GM13977 (cell line): Measurements from ENCODE around the gene ZBTB2.

ENCODE experiments used
- DNase-seq: peaks from one replicate; pipeline ENCODE4 v3.0.0; 2012; ENCODE audit warnings: low spot score
- in situ Hi-C: fragments of 300-500 bp; cut with MboI; formaldehyde crosslinking; loops from one replicate; pipeline ENCODE4 v1.12.0; 2022; ENCODE audit warnings: low sequenced_read_pairs, low pct_unique_long_range_greater_than_20kb, mixed read lengths, inconsistent platforms; ENCODE audit not compliant: unreplicated experiment
- TF ChIP-seq, protein P1 (sequence below): IDR thresholded peaks from 2 replicates; pipeline ENCODE4 v1.5.1; 2012; ENCODE audit warnings: mild to moderate bottlenecking, control low read depth; ENCODE audit not compliant: insufficient read depth; ENCODE audit errors: extremely low read depth, missing control alignments

ZBTB2 gene

GRCh38 chr6:151422981-151423380 is 31.6 kb upstream of the ZBTB2 start:
- DNase-seq: no peak
- TF ChIP-seq, protein P1, sequence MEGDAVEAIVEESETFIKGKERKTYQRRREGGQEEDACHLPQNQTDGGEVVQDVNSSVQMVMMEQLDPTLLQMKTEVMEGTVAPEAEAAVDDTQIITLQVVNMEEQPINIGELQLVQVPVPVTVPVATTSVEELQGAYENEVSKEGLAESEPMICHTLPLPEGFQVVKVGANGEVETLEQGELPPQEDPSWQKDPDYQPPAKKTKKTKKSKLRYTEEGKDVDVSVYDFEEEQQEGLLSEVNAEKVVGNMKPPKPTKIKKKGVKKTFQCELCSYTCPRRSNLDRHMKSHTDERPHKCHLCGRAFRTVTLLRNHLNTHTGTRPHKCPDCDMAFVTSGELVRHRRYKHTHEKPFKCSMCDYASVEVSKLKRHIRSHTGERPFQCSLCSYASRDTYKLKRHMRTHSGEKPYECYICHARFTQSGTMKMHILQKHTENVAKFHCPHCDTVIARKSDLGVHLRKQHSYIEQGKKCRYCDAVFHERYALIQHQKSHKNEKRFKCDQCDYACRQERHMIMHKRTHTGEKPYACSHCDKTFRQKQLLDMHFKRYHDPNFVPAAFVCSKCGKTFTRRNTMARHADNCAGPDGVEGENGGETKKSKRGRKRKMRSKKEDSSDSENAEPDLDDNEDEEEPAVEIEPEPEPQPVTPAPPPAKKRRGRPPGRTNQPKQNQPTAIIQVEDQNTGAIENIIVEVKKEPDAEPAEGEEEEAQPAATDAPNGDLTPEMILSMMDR: no peak
- in situ Hi-C loops: no loop called here

DNA sequence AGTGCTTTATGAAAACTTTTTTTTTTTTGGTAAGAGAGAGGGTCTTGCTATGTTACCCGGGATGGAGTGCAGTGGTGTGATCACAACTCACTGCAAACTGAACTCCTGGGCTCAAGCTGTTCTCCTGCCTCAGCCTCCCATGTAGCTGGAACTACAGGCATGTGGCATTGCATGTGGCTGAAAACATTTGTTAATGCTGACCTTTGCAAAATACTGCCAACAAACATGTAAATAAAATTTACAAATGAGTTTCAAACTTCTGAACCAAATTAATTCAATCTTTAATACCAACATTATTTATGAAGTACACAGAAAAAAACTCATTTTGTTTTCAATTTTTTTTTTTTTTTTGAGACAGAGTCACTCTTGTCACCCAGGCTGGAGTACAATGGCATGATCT is 26.1 kb upstream of the ZBTB2 start:
- no peak for DNase-seq
- in situ Hi-C loops: no loop called here
- TF ChIP-seq, protein P1: no peak

- in situ Hi-C loops: no loop called here
These were observed 23.4 kb upstream of the ZBTB2 start for GRCh38 chr6:151414641-151415260.

DNA sequence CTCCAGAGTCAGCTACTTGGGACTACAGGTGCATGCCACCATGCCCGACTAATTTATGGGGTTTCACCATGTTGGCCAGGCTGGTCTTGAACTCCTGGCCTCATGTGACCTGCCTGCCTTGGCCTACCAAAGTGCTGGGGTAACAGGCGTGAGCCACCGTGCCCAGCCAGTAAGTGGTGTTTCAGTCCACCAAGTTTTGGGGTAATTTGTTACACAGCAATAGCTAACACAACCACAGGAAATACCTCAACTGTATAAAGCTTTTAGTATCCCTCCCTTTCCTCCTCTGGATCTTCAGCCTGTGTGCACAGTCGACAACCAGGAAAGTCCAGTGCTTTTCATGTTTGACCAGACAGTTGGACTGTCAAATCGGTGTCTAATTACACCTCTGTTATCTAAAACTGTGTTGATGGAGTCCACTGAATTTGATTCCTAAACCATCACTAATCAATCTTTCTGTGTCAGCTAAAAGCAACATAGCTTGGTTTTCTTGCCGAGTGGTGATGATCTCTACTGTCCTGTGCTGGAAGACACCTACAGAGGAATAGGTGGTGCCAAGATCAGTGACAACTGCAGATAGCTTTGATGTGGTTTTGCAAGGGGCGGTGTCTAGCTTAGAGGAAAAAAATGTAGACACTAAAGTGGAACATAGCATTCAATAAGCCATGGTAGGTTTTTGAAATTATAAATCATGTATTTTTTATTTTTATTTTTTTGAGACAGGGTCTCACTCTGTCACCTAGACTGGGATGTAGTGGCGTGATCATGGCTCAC is 22.2 kb upstream of the ZBTB2 start:
- in situ Hi-C loops: no loop called here
- TF ChIP-seq, protein P1: no peak
- DNase-seq: no peak

More at GRCh38 chr6:151414641-151415260, 23.4 kb upstream of the ZBTB2 start:
- DNase-seq: no peak
- TF ChIP-seq, protein P1: no peak

GRCh38 chr6:151412909-151413308 is 21.6 kb upstream of the ZBTB2 start:
- DNase-seq: no peak
- TF ChIP-seq, protein P1: no peak
- in situ Hi-C loops: no loop called here

GRCh38 chr6:151409679-151410078 is 18.3 kb upstream of the ZBTB2 start:
- in situ Hi-C loops: no loop called here
- TF ChIP-seq, protein P1: no peak
- no peak for DNase-seq
